Measurements from ENCODE around the gene SECTM1.
"Not testable (repeated sequence)": the region's sequence is repeated elsewhere in the genome, so short reads cannot be mapped to it uniquely, and the experiment has no call there.

SECTM1 gene

DNA sequence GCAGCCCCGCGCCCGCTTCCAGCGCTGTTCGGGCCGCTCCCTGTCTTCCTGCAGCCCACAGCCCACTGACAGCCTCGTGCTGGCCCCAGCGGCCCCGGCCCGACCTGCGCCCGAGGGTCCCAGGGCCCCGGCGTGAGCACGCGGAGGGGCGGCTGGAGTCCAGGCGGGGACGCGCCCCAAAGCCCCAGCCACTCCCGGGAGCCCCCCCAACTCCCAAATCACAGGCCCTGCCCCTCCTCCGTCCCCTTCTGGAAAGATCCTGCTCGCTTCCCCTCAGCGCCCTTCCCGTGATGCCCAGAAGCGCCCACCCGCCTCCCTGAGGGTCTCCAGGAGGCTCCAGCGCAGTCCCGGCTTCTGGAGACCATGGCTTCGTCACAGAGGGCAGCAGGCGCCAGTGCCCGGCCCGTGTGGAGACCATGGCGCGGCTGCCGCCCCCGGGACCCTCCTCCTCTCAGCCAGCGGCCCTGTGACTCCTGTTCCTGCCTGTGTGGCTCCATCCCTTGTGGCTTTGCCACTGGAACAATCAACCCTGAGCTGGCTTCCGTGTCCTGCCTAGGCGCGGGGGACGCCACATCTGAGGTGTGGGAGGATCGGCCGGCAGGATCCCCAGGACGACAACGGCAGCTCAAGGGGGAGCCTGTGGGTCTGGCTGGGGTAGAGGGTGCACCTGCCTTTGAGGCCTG, 41.9 kb upstream of the SECTM1 start:
- no peak overlapping the region for H3K4me3 ChIP-seq (ENCODE audit: extremely low read depth, insufficient read depth, low read length, poor library complexity, severe bottlenecking)
- no peaks in the 10 kb centered on the region for H3K9me3 ChIP-seq (ENCODE audit: control insufficient read depth, low read length)
- H3K27ac ChIP-seq (ENCODE audit: low read depth, low read length, severe bottlenecking), result no peak overlapping the region
- H3K4me1 ChIP-seq (ENCODE audit: control insufficient read depth, insufficient read depth, low read length, poor library complexity, severe bottlenecking), result no peaks in the 10 kb centered on the region
- WGBS, 2 experiments (ENCODE audit: insufficient coverage in 2 of 2), result 93 to 94% methylated on average over 22 to 44 of the region's 46 CpGs
- H3K36me3 ChIP-seq (ENCODE audit: control insufficient read depth, insufficient read depth, low read length), result no peaks in the 10 kb centered on the region

DNA sequence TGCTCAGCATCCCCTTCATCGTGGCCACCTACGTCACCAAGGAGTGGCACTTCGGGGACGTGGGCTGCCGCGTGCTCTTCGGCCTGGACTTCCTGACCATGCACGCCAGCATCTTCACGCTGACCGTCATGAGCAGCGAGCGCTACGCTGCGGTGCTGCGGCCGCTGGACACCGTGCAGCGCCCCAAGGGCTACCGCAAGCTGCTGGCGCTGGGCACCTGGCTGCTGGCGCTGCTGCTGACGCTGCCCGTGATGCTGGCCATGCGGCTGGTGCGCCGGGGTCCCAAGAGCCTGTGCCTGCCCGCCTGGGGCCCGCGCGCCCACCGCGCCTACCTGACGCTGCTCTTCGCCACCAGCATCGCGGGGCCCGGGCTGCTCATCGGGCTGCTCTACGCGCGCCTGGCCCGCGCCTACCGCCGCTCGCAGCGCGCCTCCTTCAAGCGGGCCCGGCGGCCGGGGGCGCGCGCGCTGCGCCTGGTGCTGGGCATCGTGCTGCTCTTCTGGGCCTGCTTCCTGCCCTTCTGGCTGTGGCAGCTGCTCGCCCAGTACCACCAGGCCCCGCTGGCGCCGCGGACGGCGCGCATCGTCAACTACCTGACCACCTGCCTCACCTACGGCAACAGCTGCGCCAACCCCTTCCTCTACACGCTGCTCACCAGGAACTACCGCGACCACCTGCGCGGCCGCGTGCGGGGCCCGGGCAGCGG, 41.2 kb upstream of the SECTM1 start:
- WGBS, 2 experiments (ENCODE audit: insufficient coverage in 2 of 2), result 79 to 84% methylated on average over 63 to 77 of the region's 79 CpGs
- no peak overlapping the region for H3K4me3 ChIP-seq (ENCODE audit: extremely low read depth, insufficient read depth, low read length, poor library complexity, severe bottlenecking)

DNA sequence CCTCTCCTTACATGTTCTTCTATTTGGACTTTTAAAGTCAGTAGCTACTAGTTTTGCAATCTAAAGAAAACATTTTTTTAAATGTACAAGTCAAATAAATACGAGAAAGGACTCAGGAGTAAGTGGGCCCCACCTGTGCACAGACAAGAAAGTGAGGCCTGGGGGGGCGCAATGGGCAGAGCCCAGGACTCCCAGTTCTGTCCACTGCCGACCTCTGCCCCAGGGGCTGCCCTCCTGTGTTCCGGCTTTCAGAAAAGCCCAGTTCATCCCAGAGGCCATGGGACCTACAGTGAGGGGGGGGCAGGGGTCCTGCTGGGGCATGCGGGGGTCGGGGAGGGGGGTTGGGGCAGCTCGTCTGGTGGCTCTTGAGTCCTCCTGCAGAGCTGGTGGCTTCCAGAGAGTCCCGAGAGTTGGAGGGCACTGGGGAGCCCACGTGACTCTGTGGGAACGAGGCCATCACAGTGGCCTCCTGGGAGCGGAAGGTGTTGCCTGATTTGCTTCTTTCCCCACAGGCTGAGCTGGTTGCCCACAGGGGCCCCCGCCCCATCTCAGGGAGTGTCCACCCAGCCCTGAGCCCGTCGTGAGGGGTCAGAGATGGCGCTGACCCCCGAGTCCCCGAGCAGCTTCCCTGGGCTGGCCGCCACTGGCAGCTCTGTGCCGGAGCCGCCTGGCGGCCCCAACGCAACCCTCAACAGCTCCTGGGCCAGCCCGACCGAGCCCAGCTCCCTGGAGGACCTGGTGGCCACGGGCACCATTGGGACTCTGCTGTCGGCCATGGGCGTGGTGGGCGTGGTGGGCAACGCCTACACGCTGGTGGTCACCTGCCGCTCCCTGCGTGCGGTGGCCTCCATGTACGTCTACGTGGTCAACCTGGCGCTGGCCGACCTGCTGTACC, 40.4 kb upstream of the SECTM1 start:
- Histone ChIP-seq H3K9me3 (ENCODE audit: control insufficient read depth, low read length) (no peaks in the 10 kb centered on the region), H3K36me3 (ENCODE audit: control insufficient read depth, insufficient read depth, low read length) (no peaks in the 10 kb centered on the region), H3K4me1 (ENCODE audit: control insufficient read depth, insufficient read depth, low read length, poor library complexity, severe bottlenecking) (no peaks in the 10 kb centered on the region), H3K27ac (ENCODE audit: low read depth, low read length, severe bottlenecking) (no peak overlapping the region), H3K4me3 (ENCODE audit: extremely low read depth, insufficient read depth, low read length, poor library complexity, severe bottlenecking) (no peak overlapping the region)
- WGBS, 2 experiments (ENCODE audit: insufficient coverage in 2 of 2), result 93 to 95% methylated on average over 33 to 35 of the region's 37 CpGs

More for the DNA sequence above, 41.2 kb upstream of the SECTM1 start:
- Histone ChIP-seq H3K4me1 (ENCODE audit: control insufficient read depth, insufficient read depth, low read length, poor library complexity, severe bottlenecking) (no peaks in the 10 kb centered on the region), H3K9me3 (ENCODE audit: control insufficient read depth, low read length) (no peaks in the 10 kb centered on the region), H3K36me3 (ENCODE audit: control insufficient read depth, insufficient read depth, low read length) (no peaks in the 10 kb centered on the region), H3K27ac (ENCODE audit: low read depth, low read length, severe bottlenecking) (no peak overlapping the region)

DNA sequence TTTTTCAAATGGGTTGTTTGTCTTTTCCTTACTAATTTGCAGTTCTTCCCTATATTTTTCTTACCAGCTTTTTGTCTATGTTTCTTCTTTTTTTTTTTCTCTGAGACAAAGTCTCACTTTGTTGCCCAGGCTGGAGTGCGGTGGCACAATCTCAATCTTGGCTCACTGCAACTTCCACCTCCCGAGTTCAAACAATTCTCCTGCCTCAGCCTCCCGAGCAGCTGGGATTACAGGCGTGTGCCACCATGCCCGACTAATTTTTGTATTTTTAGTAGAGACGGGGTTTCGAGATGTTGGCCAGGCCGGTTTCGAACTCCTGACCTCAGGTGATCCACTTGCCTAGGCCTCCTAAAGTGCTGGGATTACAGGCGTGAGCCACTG, 39.5 kb upstream of the SECTM1 start:
- not testable (repeated sequence) for H3K27ac ChIP-seq (ENCODE audit: low read depth, low read length, severe bottlenecking); H3K9me3 ChIP-seq (ENCODE audit: control insufficient read depth, low read length); H3K4me1 ChIP-seq (ENCODE audit: control insufficient read depth, insufficient read depth, low read length, poor library complexity, severe bottlenecking); H3K36me3 ChIP-seq (ENCODE audit: control insufficient read depth, insufficient read depth, low read length); H3K4me3 ChIP-seq (ENCODE audit: extremely low read depth, insufficient read depth, low read length, poor library complexity, severe bottlenecking)
- WGBS, 2 experiments (ENCODE audit: insufficient coverage in 2 of 2), result 95 to 97% methylated on average over 9 to 10 of the region's 10 CpGs

DNA sequence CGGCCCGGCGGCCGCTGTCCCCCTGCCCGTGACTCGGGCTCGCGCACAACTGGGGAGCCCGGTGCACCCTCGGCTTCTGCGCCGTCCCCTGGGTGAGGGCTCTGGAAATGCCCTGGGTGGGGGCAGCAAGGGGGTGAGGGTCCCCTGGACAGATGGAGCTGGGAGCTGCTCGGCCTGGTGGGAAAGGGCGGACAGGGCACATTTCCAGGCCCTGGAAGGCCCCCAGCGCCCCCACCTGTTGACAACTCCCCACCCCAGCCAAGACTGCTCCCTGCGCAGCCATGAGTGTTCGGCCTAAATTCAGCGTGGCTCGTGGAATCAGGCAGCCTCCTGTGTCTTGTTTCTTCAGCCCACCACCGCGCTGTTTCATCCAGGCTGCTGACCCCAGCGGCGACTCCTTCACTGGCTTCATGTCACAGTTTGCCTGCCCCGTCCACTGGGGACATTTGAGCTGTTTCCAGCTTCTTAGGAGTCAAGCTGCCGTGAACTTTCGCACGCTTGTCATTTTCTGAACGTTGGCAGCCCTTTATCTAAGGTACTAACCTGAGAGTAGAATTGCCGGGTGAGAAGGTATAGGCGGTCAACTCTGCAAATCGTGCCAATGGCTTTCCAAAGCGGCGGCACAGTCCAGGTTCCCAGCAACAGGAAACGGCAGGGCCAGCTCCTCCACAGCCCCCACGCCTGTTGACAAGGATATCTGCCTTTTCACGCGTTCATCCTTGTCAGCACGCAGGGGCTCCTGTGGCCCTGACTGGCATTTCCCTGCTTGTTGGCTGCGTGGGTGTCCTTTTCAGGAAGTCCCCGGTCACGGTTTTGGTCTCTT, 38.9 kb upstream of the SECTM1 start:
- WGBS, 2 experiments (ENCODE audit: insufficient coverage in 2 of 2), result 73 to 79% methylated on average over 32 to 35 of the region's 41 CpGs

DNA sequence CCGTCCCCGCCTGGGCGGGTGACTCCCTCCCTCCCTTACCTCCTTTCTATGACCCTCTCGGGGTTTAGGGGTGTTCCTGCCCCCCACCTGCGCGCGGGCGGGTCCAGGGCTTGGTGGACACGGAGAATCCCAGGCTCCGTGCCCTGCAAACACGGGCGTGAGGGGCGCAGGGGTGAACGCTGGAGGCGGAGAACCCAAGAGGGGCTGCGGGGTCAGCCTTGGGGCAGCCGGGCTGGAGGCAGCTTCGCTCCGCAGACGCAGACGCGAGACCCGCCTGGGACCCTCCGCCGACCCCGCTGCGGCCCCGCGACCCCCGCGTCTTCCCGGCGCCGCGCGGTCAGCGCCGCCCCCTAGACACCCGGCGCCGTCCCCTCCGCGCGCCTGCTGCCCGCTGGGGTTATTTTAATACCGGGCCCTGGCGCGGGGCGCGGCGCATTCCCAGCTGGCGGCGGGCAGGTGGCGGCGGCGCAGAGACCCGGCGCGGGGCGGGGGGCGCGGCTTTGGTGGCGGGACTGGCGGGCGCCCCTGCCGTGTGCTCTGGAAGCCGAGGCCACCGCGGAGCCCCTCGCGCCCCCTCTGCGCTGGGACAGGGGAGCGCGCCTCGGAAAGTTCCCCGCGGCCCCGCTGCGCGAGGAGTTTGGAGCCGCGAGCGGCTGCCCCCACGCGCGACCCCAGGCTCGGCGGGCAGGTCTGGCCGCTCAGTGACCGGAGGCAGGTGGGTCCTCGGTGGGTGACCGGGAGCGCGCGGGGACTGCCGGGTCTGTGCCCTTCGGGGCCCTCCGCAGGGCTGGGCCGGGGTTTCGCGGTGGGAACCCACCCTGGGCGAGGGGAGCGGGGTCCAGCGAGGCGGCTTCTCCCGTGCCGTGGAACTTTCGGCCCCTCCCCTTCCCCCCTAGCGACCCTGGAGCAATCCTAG, 38.0 kb upstream of the SECTM1 start, which contains the start of gene UTS2R:
Gene UTS2R (plus strand): TSS at position 433 of the 916 bp plus-strand sequence. CDS start 2,560 bp downstream, outside the sequence.
- Histone ChIP-seq H3K27ac (ENCODE audit: low read depth, low read length, severe bottlenecking) (no peak within 1 kb of the TSS), H3K4me1 (ENCODE audit: control insufficient read depth, insufficient read depth, low read length, poor library complexity, severe bottlenecking) (no peaks in the 10 kb centered on the region), H3K36me3 (ENCODE audit: control insufficient read depth, insufficient read depth, low read length) (no peaks in the 10 kb centered on the region), H3K9me3 (ENCODE audit: control insufficient read depth, low read length) (no peaks in the 10 kb centered on the region), H3K4me3 (ENCODE audit: extremely low read depth, insufficient read depth, low read length, poor library complexity, severe bottlenecking) (peak within 1 kb of the TSS; percentile 16)
- 9 to 15% methylated on average over 84 to 89 of the region's 109 CpGs for WGBS, 2 experiments (ENCODE audit: insufficient coverage in 2 of 2)

More for the DNA sequence above, 38.9 kb upstream of the SECTM1 start:
- H3K36me3 ChIP-seq (ENCODE audit: control insufficient read depth, insufficient read depth, low read length), result no peaks in the 10 kb centered on the region
- no peaks in the 10 kb centered on the region for H3K4me1 ChIP-seq (ENCODE audit: control insufficient read depth, insufficient read depth, low read length, poor library complexity, severe bottlenecking)
- H3K27ac ChIP-seq (ENCODE audit: low read depth, low read length, severe bottlenecking), result no peak overlapping the region
- no peaks in the 10 kb centered on the region for H3K9me3 ChIP-seq (ENCODE audit: control insufficient read depth, low read length)
- peak overlapping the region; percentile 16 for H3K4me3 ChIP-seq (ENCODE audit: extremely low read depth, insufficient read depth, low read length, poor library complexity, severe bottlenecking)

DNA sequence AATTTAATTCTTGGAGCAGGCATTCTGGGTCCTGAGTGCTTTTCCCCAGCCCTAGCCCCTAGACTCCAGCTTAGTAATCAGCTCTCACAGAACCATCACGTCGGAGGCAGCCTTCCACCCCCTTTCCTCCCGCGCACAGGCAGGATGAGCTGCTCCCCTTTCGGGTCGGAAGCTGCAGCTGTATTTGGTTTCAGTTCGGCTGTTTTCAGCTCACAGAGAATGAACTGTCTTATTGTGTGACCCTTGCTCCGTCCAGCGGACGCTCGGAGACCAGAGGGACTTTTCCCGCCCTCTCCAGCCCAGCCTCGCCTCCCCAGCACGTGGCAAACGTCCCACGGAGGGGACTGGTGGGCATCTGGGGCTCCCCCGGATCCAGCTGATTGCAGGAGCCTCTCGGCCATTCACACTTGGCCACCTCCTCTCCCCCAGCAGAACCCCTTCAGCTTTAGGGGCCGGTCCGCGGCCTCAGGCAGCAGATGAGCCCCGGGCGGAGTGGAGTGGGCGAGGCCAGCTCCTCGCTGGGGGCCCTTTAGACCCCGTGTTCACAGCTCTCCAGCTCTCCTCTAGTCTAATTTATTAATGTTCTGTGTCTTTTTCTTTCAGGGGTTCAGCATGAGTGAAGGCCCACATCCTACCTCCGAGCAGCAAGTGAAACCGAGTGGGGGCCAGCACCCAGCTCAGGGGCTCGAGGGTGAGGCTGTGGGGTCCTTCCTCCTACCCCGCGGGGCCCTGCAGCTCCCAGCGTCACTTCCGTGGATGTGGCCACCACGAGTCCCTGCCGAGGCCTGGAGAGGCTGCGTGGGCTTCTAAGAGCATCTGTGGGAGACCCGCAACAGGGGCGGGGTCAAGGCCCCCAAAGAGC, 37.1 kb upstream of the SECTM1 start:
- Histone ChIP-seq H3K4me1 (ENCODE audit: control insufficient read depth, insufficient read depth, low read length, poor library complexity, severe bottlenecking) (peaks cover under 1% of the 10 kb centered on the region), H3K4me3 (ENCODE audit: extremely low read depth, insufficient read depth, low read length, poor library complexity, severe bottlenecking) (peak overlapping the region; percentile 16), H3K27ac (ENCODE audit: low read depth, low read length, severe bottlenecking) (no peak overlapping the region), H3K9me3 (ENCODE audit: control insufficient read depth, low read length) (no peaks in the 10 kb centered on the region), H3K36me3 (ENCODE audit: control insufficient read depth, insufficient read depth, low read length) (no peaks in the 10 kb centered on the region)
- 62 to 64% methylated on average over 28 to 38 of the region's 38 CpGs for WGBS, 2 experiments (ENCODE audit: insufficient coverage in 2 of 2)

DNA sequence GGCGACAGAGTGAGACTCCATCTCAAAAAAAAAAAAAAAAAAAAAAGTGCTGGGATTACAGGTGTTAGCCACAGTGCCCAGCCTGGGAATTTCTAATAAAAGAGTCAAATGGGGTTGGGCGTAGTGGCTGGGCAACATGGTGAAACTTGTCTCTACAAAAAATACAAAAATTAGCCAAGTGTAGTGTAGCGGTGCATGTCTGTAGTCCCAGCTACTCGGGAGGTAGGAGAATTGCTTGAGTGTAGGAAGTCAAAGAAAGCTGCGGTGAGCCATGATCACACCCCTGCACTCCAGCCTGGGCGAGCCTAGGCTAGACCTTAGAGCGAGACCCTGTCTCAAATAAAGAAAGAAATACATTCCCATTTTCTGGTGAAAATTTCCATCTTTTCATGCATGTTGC, 35.6 kb upstream of the SECTM1 start:
- Histone ChIP-seq H3K27ac (ENCODE audit: low read depth, low read length, severe bottlenecking) (no peak overlapping the region), H3K9me3 (ENCODE audit: control insufficient read depth, low read length) (no peaks in the 10 kb centered on the region), H3K4me3 (ENCODE audit: extremely low read depth, insufficient read depth, low read length, poor library complexity, severe bottlenecking) (no peak overlapping the region), H3K4me1 (ENCODE audit: control insufficient read depth, insufficient read depth, low read length, poor library complexity, severe bottlenecking) (peaks cover 7% of the 10 kb centered on the region), H3K36me3 (ENCODE audit: control insufficient read depth, insufficient read depth, low read length) (no peaks in the 10 kb centered on the region)
- WGBS, 2 experiments (ENCODE audit: insufficient coverage in 2 of 2), result 95 to 98% methylated on average over 5 to 6 of the region's 7 CpGs
